Activated CD8-positive, alpha-beta T cell treated with anti-CD3 and anti-CD28 coated beads for 36 hours (primary cell): ENCODE measurements around the gene STK32C. TPM values are rescaled to one million over a fixed set of nuclear protein-coding genes. Genes with fewer than 3 reads are reported as not detected.
A peak's percentile ranks its signal among the peaks of the same experiment; 100 is the strongest.

ENCODE experiments used
- ATAC-seq: fragments of 200-7000 bp; cut with Tn5 transposase; one replicate; pipeline ENCODE4 v1.10.0; 2021; ENCODE audit warnings: mild to moderate bottlenecking, moderate library complexity
- CTCF ChIA-PET: fragments of 350-600 bp; sonication (Branson Sonifier 250); formaldehyde crosslinking; loops from one replicate; lab custom pipeline; 2021; ENCODE audit warnings: antibody characterized with exemption; lab: Charles Lee
- POLR2A ChIA-PET: fragments of 350-600 bp; sonication (Branson Sonifier 250); formaldehyde crosslinking; loops from one replicate; lab custom pipeline; 2021; ENCODE audit warnings: antibody characterized with exemption; lab: Charles Lee
- DNase-seq: peaks from one replicate; pipeline ENCODE4 v3.0.0-alpha.2; 2020
- H3K27ac Mint-ChIP-seq: one replicate; pipeline ENCODE4 v1.8.0; 2021; ENCODE audit warnings: mild to moderate bottlenecking, mixed read lengths
- H3K27me3 Mint-ChIP-seq: one replicate; pipeline ENCODE4 v1.8.0; 2021; ENCODE audit warnings: mixed read lengths
- H3K36me3 Mint-ChIP-seq: one replicate; pipeline ENCODE4 v1.8.0; 2021; ENCODE audit warnings: low read depth, mixed read lengths
- H3K4me1 Mint-ChIP-seq: one replicate; pipeline ENCODE4 v1.8.0; 2021; ENCODE audit warnings: low read depth, mixed read lengths
- H3K4me3 Mint-ChIP-seq: one replicate; pipeline ENCODE4 v1.8.0; 2021; ENCODE audit warnings: mild to moderate bottlenecking, moderate library complexity, mixed read lengths
- H3K9me3 Mint-ChIP-seq: one replicate; pipeline ENCODE4 v1.8.0; 2021; ENCODE audit warnings: mixed read lengths
- intact Hi-C: fragments of 100-400 bp; cut with micrococcal nuclease; formaldehyde crosslinking; loops from one replicate; pipeline ENCODE4 v1.10.0; 2022
- total RNA-seq, 2 experiments: library from RNA; stranded (reverse); gene quantifications; one replicate each; pipeline ENCODE4 v1.2.3, GENCODE V29; 2021
- TF ChIP-seq, protein P1 (sequence below): fragments of 200-600 bp; IDR thresholded peaks from one replicate; pipeline ENCODE4 v1.8.0; 2022; ENCODE audit warnings: antibody characterized with exemption, mild to moderate bottlenecking

Gene STK32C
- total RNA-seq, 2 experiments from 2014 or later, result 29.3 to 31.4 TPM

DNA sequence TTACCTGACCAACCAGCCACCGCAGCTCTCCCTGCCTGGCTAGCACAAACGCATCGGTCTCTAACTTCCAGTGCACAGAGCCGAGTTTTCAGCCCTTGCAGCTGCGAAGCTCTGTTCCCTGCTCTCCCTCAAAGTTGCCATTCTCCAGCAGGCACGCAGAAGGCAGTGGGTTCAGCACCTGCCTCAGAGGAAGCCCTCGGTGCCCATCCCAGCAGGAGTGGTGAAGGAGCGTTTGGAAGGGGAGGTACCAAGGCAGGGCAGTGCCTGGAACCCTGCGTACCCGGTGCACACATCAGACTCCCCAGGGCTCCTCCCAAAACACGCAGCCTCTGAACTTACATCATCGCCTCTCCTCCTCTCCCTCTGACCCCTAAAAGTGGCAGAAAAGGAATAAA, 1.7 kb upstream of the STK32C start:
- Mint-ChIP-seq H3K4me3 (peak overlapping the region; percentile 61), H3K4me1 (peaks cover 9% of the 10 kb centered on the region), H3K9me3 (peaks cover 3% of the 10 kb centered on the region), H3K27me3 (peaks cover 2% of the 10 kb centered on the region), H3K27ac (no peak overlapping the region), H3K36me3 (peaks cover 5% of the 10 kb centered on the region)
- no peak for DNase-seq
- intact Hi-C loops, result no loop called here
- TF ChIP-seq, protein P1, sequence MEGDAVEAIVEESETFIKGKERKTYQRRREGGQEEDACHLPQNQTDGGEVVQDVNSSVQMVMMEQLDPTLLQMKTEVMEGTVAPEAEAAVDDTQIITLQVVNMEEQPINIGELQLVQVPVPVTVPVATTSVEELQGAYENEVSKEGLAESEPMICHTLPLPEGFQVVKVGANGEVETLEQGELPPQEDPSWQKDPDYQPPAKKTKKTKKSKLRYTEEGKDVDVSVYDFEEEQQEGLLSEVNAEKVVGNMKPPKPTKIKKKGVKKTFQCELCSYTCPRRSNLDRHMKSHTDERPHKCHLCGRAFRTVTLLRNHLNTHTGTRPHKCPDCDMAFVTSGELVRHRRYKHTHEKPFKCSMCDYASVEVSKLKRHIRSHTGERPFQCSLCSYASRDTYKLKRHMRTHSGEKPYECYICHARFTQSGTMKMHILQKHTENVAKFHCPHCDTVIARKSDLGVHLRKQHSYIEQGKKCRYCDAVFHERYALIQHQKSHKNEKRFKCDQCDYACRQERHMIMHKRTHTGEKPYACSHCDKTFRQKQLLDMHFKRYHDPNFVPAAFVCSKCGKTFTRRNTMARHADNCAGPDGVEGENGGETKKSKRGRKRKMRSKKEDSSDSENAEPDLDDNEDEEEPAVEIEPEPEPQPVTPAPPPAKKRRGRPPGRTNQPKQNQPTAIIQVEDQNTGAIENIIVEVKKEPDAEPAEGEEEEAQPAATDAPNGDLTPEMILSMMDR, result no peak
- ChIA-PET CTCF (no interaction called here), POLR2A (no interaction called here)
- no peak for ATAC-seq

DNA sequence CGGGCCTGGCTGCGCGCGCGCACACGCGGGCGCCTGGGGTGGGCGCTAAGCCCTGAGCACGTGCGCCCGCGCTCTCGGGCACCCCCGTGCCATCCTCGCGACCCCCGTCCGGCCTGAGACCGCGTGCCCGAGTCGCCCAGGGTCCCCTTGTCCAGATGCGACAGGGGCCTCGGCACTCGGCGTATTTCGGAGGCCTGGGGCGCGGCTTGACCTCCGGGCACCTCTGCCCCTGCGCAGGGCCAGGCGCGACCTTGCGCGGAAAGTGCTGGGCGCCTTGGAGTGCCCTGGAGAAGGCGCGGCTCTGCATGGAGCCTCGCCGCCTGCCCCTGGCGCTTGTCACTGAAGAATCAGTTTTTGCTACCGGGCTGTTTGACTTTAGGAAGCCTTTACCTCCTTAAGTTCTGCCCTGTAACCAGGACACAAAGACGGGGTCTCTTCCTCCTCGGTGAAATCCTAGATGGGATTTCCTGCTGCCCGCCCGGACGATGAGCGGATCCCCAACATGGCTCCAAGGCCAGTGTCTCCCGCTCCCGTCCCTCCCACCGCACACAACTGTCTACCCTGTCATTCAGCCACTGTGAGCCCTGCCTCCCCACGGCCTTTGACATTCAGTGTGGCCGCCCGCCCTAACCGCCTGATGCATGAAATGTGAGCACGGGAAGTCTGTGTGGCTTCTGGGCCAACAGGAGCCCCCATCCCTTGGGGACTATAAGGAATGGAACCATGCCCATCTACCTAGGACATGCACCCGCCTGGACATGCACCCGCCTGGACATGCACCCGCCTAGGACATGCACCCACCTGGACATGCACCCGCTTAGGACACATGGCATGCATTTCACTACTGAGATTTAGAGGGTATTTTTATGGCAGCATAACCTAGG, 1.1 kb upstream of the STK32C start:
- CTCF ChIA-PET, result no interaction called here
- POLR2A ChIA-PET, result no interaction called here
- ATAC-seq (no peak), DNase-seq (no peak)
- Mint-ChIP-seq H3K9me3 (no peaks in the 10 kb centered on the region), H3K4me1 (peaks cover 9% of the 10 kb centered on the region), H3K36me3 (peaks cover 5% of the 10 kb centered on the region), H3K27me3 (peaks cover 2% of the 10 kb centered on the region), H3K4me3 (peak overlapping the region; percentile 61), H3K27ac (no peak overlapping the region)
- TF ChIP-seq, protein P1, result no peak
- intact Hi-C loops, result no loop called here

DNA sequence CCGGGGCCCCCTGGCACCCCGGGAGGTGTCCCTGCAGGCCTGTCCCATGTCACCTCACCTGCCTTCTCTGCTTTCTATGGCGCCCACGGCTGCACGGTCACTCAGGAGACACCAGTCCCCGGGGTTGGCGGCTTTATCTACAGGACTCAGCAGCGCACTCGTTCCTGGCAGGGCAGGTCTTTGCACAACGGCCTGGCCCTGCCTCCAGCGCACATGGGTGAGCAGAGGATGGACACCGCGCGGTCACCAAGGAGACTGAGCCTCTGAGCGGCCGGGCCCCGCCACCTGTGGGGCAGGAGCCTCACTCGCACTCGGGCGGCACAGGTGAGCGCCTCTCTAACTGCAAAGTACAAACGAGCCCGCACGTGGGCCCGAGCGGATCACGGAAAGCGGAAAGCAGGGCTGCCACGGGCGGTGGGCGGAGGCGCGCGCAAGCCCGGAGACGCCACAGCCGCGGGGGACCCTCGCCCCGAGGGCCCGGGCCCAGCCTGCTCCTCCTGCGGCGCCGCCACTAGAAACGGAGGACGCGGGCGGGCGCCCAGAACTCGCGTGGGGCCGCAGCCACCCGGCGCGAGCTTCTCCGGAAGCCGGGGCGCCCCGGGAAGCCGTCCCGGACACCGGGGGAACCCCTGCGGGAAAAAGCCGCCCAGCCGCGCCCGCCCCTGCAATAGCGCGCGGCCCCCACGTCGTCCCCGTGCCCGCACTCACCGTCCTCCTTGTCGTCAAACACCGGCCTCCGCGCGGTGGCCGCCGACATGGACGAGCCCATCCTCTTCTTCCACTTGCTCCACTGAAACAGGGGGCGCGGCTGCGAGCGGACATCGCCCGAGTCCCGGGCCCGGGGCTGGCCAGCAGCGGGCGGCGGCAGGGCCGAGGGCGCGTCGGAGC, 642 bp downstream of the STK32C start:
- DNase-seq (peak; percentile 46), ATAC-seq (peak; percentile 1)
- TF ChIP-seq, protein P1, result no peak
- Mint-ChIP-seq H3K27ac (peak overlapping the region; percentile 32), H3K4me1 (peaks cover 9% of the 10 kb centered on the region), H3K27me3 (peaks cover 2% of the 10 kb centered on the region), H3K4me3 (peak overlapping the region; percentile 90), H3K36me3 (peaks cover 5% of the 10 kb centered on the region), H3K9me3 (no peaks in the 10 kb centered on the region)
- ChIA-PET CTCF (no interaction called here), POLR2A (interaction anchor here (0.6 to 0.9 kb wide), 2 partner anchors 10 to 25 kb away, joined by 3 read pairs; partner anchors contain the start of gene LRRC27)
- intact Hi-C loops, result no loop called here

DNA sequence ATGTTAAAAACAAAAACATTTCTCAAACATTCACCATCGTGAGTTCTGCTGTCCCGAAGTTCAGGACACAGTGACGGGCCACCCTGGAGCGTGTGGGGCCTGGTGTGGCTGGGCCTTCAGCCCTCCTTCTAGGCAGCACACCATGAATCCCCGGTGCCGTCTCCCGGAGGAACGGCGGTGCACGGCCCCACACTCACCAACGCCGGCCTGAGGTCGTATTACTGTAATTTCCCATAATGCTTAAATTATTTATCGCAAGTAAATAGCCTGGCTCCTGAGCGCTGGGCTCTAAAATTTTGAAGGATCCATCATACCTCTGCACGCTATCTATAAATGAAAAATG, 1.4 kb downstream of the STK32C start:
- Mint-ChIP-seq H3K4me1 (peaks cover 9% of the 10 kb centered on the region), H3K27ac (no peak overlapping the region), H3K9me3 (no peaks in the 10 kb centered on the region), H3K27me3 (peaks cover 2% of the 10 kb centered on the region), H3K4me3 (peak overlapping the region; percentile 90), H3K36me3 (peaks cover 5% of the 10 kb centered on the region)
- ChIA-PET CTCF (interaction anchor here (1.0 kb wide), 1 partner anchor 55 kb away, joined by 4 read pairs; no protein-coding TSS in a partner anchor), POLR2A (interaction anchor here (0.6 kb wide), 1 partner anchor 184 kb away, joined by 3 read pairs; no protein-coding TSS in a partner anchor)
- ATAC-seq (no peak), DNase-seq (no peak)
- TF ChIP-seq, protein P1, result no peak
- intact Hi-C loops, result no loop called here
